Stimulated activated CD4-positive, alpha-beta T cell treated with anti-CD3 and anti-CD28 coated beads, TNF-alpha, amount 100 ng/mL, for 48 hours (primary cell): Measurements from ENCODE around the gene RNU7-1.
"Not testable (repeated sequence)": the region's sequence is repeated elsewhere in the genome, so short reads cannot be mapped to it uniquely, and the experiment has no call there.

ENCODE experiments used
- DNase-seq, 3 donors: peaks; one replicate each; pipeline ENCODE4 v3.0.0-alpha.2; 2020; ENCODE audit warnings: low read depth in 3 of 3

RNU7-1 gene

DNA sequence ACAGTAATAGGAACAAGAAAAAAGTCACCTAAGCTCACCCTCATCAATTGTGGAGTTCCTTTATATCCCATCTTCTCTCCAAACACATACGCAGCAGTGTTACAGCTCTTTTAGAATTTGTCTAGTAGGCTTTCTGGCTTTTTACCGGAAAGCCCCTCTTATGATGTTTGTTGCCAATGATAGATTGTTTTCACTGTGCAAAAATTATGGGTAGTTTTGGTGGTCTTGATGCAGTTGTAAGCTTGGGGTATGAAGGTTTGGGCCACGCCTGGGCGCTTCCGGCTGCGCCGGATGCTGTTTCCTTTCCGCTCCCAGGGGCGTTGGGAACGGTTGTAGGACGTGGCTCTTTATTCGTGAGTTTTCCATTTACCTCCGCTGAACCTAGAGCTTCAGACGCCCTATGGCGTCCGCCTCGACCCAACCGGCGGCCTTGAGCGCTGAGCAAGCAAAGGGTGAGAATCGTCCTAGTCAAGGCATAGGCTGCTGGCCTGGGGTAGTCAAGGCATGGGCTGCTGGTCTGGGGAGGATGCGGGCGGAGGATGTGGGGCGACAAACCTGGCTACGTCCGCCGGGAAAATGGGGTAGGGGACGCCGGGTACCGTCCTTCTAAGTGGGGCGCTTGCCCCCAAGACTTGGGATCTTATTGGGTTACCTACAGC lies at the start of gene RNU7-1, which contains the start of gene C12orf57:
Gene RNU7-1, plus strand, starts transcription at position 95 of the 659 bp plus-strand sequence.
Gene C12orf57, plus strand, starts transcription at position 301 of the 659 bp plus-strand sequence. Its CDS starts 100 bp downstream, at position 401.
- peak in 2 of 3 donors; percentile 68 to 85 for DNase-seq

DNA sequence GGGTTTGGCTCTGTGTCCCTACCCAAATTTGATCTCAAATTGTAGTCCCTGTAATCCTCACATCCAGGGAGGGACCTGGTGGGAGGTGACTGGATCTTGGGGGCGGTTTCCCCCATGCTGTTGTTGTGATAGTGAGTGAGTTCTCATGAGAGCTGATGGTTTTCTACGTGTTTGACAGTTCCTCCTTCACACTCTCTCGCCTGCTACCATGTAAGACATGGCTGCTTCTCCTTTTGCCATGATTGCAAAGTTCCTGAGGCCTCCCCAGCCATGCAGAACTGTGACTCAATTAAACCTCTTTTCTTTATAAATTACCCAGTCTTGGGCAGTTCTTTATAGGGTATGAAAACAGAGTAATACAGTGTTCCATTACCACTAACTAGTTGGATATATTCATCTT lies 49.3 kb upstream of the RNU7-1 start:
- DNase-seq = no peak

DNA sequence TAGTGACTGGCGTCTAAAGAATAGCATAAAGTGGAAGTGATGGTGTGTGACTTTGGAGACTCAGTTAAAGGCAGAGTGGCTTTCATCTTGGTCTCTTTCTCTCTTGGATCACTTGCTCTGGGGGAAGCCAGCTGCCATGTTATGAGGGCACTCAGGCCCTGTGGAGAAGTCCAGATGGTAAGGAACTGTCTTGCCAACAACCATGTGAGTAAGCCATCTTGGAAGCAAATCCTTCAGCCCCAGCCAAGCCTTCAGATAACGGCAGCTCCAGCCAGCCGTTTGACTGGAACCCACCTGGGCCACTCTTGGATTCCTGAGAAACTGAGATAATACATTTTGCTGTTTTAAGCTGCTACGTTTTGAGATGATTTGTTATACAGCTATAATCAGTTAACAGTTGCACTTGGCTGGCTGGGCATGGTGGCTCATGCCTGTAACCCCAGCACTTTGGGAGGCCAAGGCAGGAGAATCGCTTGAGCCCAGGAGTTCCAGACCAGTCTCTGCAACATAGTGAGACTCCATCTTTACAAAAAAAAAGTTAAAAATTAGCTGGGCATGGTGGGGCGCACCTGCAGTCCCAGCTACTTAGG lies 46.7 kb upstream of the RNU7-1 start:
- DNase-seq = no peak

- no peak for DNase-seq
These were observed 44.2 kb upstream of the RNU7-1 start for GRCh38 chr12:6899427-6899826.

- no peak for DNase-seq
These were observed 43.6 kb upstream of the RNU7-1 start for GRCh38 chr12:6899837-6900519.

DNA sequence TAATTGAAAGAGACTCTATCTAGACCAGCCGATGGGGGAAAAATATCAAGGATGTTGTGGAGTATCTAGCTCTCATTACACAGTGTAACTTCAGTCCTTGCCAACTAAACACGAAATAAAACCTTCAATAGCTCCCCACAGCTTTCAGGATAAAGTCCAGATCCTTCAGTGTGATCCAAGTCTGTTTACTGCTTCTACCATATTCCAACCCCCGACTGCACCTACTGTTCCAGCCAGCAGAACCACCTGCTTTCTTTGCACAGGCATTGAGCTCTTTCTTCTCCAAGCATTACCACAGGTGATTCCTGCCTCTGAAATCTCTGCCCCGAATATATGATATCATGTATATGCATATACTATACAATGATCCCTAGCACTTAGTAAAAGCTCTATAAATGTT lies 41.2 kb upstream of the RNU7-1 start:
- DNase-seq = no peak

GRCh38 chr12:6903722-6904121 lies 39.9 kb upstream of the RNU7-1 start:
- no peak for DNase-seq

DNA sequence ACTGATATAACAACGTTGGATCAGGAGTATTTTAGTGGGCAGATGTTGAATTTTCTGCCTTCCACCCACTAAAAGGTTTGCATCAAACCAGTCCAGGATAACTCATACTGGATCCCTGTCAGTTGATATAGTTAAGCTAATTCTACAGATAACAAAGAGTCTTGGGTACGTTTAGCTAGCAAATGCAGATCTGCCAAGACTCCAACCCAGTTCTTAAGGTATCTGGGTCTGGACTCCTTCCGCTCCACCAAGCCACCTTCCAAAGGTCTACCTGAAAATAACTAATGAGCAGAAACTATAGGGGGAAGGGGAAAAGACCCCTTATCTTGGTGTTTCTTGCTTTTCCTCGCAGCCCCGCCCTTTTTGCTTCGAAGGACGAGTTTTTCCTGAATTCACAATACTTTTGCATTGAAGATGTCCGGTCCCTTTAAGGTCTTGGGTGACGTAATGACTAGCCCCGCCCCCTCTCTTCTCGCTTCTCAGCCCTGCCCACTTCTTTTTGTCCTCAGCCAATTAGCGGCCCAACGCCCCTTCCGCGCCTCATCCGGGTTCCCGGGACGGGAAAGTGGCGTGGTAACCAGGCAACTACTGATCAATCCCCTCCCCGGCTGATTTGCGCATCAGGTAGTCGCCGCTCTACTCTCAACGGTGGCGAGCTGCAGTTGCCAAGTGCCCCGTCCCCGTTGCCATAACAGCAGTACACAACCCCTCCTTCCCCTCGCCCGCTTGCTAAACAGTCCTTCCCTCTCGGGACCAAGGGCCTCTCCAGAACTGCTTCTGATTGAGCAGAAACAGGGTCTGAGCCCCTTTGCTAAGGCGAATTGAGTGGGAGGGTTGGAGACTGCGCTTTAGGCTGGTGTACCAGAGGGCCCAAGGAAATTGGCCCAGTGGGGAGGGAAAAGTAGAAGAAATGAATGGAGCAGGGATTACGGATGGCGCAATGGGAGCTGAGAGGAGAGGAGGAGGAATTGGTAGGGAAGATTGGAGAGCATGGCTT lies 39.0 kb upstream of the RNU7-1 start, which contains the start of gene LRRC23:
Gene LRRC23, plus strand, starts transcription at position 543 of the 997 bp plus-strand sequence. CDS start 812 bp downstream, outside the sequence.
- DNase-seq = peak; percentile 97 to 98 (median 98)

DNA sequence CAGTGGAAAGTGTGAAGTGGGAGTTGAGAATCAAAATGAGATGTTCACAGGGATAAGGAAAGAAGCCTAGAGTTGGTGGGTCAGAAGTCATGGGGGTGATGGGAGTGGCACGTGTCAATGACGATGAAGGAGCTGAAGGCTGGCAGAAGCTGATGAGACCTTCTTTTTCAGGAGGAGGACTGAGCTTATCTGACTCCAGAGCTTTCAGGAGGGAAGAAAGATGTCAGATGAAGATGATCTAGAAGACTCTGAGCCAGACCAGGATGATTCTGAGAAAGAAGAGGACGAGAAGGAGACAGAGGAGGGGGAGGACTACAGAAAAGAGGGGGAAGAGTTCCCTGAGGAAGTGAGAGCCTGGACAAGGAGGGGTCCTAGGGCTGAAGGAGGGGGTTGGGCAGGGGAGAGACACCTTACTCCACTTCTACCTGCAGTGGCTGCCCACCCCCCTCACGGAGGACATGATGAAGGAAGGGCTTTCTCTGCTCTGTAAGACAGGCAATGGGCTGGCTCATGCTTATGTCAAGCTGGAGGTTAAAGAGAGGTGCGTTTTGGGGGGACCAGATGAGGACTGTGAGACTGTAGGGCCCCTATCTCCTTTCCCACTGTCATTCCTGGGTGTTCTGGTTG lies 38.1 kb upstream of the RNU7-1 start:
- DNase-seq = no peak

DNA sequence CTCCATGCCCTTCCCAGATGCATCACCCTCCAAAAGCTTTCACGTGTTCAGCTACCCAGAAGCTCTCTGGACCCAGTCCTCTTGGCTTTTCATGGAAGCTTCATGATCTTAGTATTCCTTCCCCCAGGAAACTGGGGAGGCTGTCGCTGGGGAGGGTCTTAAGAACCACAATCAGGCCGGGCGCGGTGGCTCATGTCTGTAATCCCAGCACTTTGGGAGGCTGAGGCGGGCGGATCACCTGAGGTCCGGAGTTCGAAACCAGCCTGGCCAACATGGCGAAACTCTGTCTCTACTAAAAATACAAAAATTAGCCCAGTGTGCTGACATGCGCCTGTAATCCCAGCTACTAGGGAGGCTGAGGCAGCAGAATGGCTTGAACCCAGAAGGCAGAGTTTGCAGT lies 35.5 kb upstream of the RNU7-1 start:
- not testable (repeated sequence) for DNase-seq

GRCh38 chr12:6909421-6910145 lies 34.0 kb upstream of the RNU7-1 start:
- no peak for DNase-seq

DNA sequence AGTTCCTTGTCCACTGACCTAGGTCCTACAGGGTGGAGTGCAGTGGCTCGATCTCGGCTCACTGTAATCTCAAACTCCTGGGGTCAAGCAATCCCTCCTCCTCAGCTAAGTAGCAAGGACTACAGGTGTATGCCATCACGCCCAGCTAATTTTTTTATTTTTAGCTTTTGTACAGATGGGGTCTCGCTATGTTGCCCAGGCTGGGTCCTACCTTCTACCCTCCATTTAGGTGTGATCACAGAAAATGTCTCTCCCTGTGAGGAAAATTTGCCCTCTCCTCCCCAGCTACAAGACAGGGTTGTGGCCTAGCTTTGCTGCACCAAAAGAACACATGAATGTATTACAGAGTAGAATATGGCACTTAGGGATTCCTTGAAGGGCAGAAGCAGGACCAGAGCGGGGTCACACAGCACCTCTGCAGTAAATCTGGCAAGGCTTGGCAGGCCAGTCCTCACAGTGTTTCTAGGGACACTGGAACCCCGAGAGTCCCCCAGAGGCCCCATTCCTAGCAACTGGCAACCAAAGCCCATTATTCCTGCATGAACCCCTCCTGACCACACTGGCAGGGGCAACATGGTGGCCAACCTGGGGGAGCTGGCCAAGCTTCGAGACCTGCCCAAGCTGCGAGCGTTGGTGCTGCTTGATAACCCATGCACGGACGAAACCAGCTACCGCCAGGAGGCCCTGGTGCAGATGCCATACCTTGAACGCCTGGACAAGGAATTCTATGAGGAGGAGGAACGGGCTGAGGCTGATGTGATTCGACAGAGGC lies 31.3 kb upstream of the RNU7-1 start:
- DNase-seq = no peak

DNA sequence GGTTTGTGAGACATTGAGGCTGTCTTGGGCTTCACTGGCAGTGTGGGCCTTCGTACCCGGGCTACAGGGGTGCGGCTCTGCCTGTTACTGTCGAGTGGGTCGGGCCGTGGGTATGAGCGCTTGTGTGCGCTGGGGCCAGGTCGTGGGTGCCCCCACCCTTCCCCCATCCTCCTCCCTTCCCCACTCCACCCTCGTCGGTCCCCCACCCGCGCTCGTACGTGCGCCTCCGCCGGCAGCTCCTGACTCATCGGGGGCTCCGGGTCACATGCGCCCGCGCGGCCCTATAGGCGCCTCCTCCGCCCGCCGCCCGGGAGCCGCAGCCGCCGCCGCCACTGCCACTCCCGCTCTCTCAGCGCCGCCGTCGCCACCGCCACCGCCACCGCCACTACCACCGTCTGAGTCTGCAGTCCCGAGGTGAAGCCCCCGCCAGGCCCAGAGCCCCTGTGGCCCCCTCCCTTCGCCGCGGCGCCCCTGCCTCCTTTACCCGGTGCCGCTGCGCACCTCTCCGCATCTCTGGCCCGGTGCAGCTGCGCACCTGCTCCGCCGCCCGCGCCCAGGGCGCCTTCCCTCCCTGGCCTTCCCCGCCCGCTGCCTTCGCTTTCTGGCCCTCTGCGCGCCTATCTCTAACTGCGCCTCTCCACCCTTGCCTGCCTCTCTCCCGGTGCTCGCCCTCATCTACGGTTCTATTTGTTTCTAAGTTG lies 29.2 kb upstream of the RNU7-1 start, which contains the start of gene ENO2:
Gene ENO2, plus strand, starts transcription at position 335 of the 701 bp plus-strand sequence. CDS start 1,253 bp downstream, outside the sequence.
- peak; percentile 61 to 79 (median 65) for DNase-seq

DNA sequence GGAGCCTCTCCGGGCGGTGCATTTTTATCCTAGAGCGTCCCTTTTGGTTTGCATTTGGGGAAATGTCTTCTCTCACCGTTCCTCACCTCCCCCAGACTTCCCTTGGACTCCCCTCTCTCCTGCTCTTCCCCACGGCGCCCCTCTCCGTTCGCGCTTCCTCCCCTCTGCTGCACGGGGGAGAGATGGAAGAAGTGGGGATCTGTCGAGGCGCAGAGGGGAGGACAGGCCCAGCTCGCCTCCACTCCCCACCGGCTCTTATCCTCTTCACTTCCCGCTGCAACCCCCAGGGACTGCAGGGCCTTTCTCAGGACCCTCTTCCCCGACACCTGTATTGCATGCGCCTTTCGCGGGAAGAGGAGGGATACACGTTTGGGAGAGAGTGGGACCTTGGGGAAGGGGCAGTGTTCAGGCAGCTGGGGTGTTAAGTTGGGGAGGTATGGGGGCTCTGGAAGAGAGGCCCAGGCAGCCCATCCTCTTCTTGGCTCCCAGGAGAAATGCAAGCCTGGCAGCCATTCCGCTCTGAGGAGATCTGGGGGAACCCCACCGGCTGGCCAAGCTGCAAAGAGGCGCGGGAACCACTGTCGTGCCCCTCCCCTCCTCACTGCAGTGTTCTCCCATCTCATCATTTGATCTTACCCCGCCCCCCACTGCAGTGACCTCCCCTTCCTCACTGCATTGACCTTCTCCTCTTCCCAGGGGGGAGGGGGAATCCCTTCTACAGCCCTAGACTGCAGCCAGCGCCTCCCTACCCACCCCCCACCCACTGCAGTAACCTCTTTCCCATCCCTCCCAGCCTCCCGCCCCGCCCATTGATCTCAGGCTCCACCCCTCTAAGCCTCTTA lies 28.4 kb upstream of the RNU7-1 start:
- DNase-seq = peak in 1 of 3 donors; percentile 43

DNA sequence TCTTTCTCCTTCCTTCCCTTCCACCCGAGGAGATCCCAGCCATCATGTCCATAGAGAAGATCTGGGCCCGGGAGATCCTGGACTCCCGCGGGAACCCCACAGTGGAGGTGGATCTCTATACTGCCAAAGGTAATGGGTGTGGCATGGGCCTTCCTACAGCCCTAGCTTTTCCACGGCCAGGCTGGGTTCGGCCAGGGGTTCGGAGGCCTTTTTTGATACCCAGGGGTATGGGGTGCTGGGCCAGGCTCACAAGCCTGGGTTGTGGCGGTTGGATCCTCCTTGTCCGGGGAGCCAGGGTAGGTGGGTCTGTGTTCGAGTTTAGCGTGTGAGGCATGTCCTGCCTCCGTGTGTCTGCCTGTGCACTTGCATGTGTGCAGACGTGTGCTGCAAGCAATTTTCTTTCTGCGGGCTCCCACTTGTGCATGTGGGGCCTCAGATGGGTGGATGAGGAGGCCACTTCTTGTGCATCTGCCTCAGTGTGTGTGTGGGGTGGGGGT lies 27.8 kb upstream of the RNU7-1 start:
- no peak for DNase-seq

GRCh38 chr12:6916426-6917200 lies 27.0 kb upstream of the RNU7-1 start:
- DNase-seq = no peak
